GM21423 (cell line): ENCODE data around the gene ATPAF2.

Experiments
- ATAC-seq: cut with Tn5 transposase; IDR thresholded peaks from one replicate; pipeline ENCODE4 v1.9.1; 2021; ENCODE audit warnings: mild to moderate bottlenecking, moderate library complexity; ENCODE audit not compliant: unreplicated experiment

ATPAF2 gene

GRCh38 chr17:18038861-18039534 lies at the start of gene ATPAF2, which contains the start of gene GID4:
Gene ATPAF2 (minus strand): TSS chr17:18039168. CDS start chr17:18039013, 155 bp downstream.
Gene GID4 (plus strand): TSS chr17:18039408. CDS start chr17:18039465, 57 bp downstream.
- ATAC-seq = peak; percentile 81

- peak; percentile 95 for ATAC-seq
Measured at GRCh38 chr17:18087610-18088491, 48.9 kb upstream of the ATPAF2 start, which contains the start of gene DRG2. Gene DRG2 (plus strand): TSS chr17:18087948. CDS start chr17:18088024, 76 bp downstream.

DNA sequence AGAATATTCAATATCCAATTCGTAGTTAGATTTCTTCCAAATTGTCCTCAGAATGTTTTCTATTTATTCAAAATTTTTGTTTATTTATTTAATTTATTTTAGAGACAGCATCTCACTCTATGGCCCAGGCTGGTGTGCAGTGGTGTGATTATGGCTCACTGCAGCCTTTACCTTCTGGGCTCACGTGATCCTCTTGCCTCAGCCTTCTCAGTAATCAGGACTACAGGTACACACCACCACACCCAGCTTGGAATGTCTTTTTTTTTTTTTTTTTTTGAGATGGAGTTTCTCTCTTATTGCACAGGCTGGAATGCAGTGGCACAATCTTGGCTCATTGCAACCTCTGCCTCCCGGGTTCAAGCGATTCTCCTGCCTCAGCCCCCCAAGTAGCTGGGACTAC lies 45.3 kb upstream of the ATPAF2 start:
- ATAC-seq = no peak

DNA sequence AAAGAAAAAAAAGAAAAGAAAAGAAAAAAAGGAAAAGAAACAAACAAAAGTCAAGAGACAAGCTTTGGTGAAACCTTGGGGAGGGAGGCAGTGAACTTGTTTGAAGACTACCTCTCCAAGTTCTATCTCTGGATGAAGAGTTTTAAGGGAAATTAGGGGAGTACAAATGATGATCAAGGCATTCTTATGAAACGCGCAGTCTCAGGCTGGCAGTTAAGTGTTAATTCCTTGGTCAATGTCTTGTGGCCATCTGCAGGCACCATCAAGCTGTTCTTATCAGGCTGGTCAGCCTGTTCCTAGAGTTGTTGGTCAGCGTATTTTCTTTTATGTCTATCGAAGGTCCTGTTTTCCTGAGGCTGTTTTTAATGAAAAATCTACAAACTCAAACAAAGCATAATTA lies 40.6 kb upstream of the ATPAF2 start:
- no peak for ATAC-seq

DNA sequence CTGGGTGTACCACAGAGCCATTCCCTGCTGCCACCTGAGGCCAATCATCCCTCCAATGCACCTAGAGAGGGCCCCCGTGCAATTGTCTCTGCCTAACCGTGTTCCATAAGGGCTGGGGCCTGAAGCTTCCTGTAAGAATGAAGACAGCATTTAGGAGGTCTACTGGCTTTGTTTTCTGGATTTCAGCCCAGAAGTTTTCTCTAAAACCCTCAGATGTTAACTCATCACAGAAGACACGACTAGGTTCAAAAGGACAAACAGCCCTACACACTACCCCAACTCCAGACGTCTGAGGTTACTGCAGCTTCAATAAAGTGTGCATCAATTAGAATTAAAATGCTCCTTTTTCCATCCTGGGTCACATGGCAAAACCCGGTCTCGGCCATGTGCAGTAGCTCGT lies 38.0 kb upstream of the ATPAF2 start:
- ATAC-seq = no peak

DNA sequence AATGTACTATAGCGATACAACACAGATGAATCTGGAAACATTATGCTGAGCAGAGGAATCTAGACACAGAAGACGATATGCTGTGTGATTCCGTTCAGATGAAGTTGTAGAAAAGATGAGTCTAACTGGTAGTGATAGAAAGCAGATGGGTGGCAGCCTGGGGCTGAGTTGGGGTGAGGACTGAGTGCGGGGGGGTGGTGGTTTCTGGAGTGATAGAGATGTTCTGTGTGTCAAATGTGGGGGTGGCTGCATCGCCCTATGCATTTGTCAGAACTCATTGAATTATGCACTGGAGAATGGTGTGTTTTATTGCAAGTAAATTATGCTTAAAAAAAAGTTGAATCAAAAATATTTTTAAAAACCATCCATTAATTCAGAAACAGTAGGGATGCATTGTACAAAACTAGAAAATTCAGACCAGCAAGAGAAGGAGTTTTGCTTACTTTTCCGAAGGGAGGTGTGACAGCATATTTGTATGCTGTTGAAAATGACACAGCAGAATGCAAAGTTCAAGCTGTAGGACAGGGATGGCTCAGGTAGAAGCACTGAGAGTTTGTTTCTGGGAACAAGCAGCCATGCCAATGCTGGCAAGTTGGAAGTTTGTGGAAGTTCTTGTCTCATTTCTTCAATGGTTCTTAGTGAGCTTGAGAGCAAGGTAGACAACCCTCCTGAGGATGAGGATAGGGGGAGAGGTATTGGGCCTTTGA lies 35.8 kb upstream of the ATPAF2 start:
- no peak for ATAC-seq

GRCh38 chr17:18071751-18072150 lies 32.8 kb upstream of the ATPAF2 start:
- no peak for ATAC-seq

GRCh38 chr17:18070861-18071340 lies 31.9 kb upstream of the ATPAF2 start:
- ATAC-seq = no peak

DNA sequence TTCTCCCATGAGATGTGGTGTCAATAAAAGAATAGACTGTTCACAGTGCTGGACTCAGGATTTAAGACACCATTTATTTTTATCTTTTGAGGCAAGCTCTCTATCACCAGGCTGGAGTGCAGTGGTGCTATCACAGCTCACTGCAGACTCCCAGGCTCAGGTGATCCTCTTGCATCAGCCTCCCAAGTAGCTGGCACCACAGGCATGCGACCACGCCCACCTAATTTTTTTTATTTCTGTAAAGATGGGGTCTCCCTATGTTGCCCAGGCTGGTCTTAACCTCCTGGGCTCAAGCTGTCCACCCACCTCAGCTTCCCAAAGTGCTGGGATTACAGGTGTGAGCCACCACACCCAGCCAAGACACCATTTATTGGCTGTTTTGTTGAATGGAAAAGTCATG lies 30.1 kb upstream of the ATPAF2 start:
- no peak for ATAC-seq

- no peak for ATAC-seq
Measured at GRCh38 chr17:18066866-18067265, 27.9 kb upstream of the ATPAF2 start.

DNA sequence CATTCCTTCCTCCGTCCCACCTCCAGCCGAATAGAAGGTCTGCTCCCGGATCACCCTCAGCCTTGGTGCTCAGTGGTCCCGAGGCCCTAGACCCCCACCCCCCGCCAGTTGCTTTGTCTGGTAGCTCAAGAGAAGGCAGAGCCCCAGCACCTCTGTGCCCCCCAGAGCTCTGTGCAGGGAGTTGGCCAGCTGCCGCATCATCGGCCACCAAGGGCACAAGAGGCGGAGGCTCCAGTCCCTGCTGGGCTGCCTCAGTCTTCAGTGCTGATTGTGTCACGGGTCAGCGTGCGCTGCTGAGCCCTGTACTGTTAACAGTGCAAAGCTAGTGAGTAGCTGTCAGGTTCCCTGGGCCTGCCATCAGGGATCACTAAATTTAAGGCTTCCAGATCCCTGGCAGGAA lies 26.6 kb upstream of the ATPAF2 start:
- no peak for ATAC-seq

GRCh38 chr17:18064053-18064452 lies 25.1 kb upstream of the ATPAF2 start:
- ATAC-seq = no peak

DNA sequence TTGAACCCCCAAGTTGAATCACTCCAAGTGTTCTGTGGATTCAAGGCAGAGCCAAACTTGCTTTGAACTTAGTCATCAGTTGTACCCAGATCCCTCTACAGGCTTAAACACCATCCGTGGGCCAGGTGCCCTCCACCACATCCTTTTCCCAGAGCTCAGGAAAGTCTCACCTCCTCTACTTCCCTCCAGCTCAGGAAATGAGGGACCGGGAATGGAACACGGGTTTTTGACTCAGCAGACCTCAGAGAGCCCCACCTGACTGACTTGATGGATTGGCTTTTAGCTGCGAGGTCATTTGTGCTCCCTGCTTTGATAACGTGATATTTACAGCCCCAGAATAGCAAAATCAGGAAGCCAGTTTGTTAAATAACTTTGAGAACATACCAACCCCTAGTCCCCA lies 20.3 kb upstream of the ATPAF2 start:
- ATAC-seq = no peak

DNA sequence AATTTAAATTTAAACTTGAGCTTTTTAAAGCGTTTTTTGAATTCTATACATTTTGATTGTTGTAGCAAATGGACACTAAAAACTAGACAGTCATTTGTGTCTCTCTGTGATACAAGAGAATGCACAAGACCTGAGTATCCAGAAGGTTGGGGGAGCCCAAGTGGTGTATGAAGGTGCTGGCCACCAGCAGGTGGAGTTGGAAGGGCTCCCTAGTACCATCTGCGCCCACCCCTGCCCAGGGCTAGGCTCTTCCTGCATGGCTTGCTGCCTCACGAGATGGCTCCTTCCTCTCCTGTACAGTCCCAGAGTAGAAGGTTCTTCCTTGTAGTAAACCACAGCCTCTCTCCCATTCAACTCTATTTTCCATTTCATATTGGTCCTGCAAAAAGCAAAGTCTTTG lies 17.2 kb upstream of the ATPAF2 start:
- ATAC-seq = no peak

GRCh38 chr17:18055597-18055996 lies 16.6 kb upstream of the ATPAF2 start:
- ATAC-seq = no peak

- no peak for ATAC-seq
Measured at GRCh38 chr17:18045691-18046350, 6.9 kb upstream of the ATPAF2 start.

DNA sequence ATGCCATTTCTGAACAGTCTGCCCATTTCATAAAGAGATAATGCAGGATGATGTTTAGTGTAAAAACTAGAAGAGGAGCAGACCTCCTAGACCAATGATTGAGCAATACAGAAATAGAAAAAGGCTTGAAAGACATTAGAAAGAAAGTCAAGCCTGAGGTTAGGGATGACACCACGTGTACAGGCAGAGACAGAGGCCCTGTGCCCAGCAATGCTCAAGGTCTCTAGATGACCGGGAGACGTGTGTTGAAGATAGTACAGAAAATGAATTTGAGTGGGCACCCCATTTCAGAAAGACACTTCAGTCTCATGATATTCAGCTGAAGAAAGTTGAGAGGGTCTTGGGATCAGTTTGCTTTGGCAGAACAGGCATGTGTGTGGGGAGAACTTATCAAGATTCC lies 5.6 kb upstream of the ATPAF2 start:
- ATAC-seq = no peak

DNA sequence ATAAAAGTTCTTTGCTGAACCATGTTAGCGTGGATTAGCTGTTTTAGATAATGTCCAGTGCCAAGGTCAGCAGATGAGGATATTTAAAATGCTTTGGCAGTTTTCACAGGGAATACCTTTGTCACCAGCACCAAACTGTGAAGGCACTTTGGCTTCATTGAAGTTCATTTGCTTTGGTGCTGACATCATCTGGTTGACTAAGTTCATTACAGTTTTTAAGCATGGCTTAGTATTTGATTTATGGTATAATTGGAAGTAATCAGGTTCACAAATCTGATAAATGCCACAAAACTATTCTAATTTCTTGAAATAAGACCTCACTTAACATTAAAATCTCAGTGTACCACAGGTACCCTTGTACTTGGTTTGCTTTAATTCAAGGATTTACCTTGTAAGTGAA lies 4.5 kb upstream of the ATPAF2 start:
- no peak for ATAC-seq

GRCh38 chr17:18042983-18043382 lies 4.0 kb upstream of the ATPAF2 start:
- ATAC-seq = no peak

DNA sequence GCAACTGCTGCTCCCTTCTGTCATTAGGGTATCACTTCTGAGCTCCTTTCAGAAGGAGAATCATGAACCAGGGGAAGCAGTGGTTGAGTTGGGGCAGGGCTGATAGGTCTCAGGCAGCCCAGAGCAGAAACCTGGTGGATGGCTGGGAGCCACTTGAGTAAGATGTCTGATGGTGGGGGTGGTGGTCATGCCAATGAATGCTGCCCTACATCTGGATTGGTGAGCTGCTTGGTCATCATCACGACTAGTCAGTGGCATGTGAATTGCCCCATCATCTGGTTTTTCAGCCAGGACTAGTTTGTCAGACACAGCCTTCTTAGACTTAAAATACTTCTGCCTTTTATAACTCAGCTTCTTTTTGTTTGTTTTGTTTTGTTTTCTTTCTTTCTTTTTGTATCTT lies 2.8 kb upstream of the ATPAF2 start:
- no peak for ATAC-seq
